Heart right ventricle (tissue), 16 donors: ENCODE measurements around the gene PRRG3. TPM values are rescaled to one million over a fixed set of nuclear protein-coding genes. Genes with fewer than 3 reads are reported as not detected.
A peak's percentile ranks its signal among the peaks of the same experiment; 100 is the strongest.

ENCODE experiments used
- ATAC-seq, 8 donors: fragments of 200-7000 bp; cut with Tn5 transposase; one replicate each; pipeline ENCODE4 v1.9.1; 2020; ENCODE audit warnings: mild to moderate bottlenecking in 8 of 8, moderate library complexity in 8 of 8, moderate number of reproducible peaks in 1 of 8
- DNase-seq, 2 donors: peaks; one replicate each; pipeline ENCODE4 v3.0.0-alpha.2; 2020
- H3K27ac ChIP-seq, 10 donors: fragments of 200-600 bp; sonication (generic) in 2 of 10; one replicate each; pipeline versions ENCODE4 v1.5.0 to v1.8.0; 2020 to 2022; ENCODE audit warnings: mild to moderate bottlenecking in 3 of 10
- H3K27me3 ChIP-seq, 7 donors: fragments of 200-600 bp; one replicate each; pipeline ENCODE4 v1.8.0; 2021 to 2022; ENCODE audit warnings: mild to moderate bottlenecking in 2 of 7
- H3K36me3 ChIP-seq, 9 donors: fragments of 200-600 bp; sonication (generic) in 1 of 9; one replicate each; pipeline versions ENCODE4 v1.5.0 to v1.8.0; 2020 to 2022; ENCODE audit warnings: mild to moderate bottlenecking in 2 of 9
- H3K4me1 ChIP-seq, 9 donors: fragments of 200-600 bp; sonication (generic) in 1 of 9; one replicate each; pipeline versions ENCODE4 v1.5.0 to v1.8.0; 2020 to 2022; ENCODE audit warnings: mild to moderate bottlenecking in 4 of 9
- H3K4me3 ChIP-seq, 10 donors: fragments of 200-600 bp; sonication (generic) in 2 of 10; one replicate each; pipeline versions ENCODE4 v1.5.0 to v1.8.0; 2020 to 2022; ENCODE audit warnings: mild to moderate bottlenecking in 7 of 10, moderate library complexity in 2 of 10
- H3K9me3 ChIP-seq, 11 donors: fragments of 200-600 bp in 10 of 11; sonication (generic) in 2 of 11; one replicate each; pipeline versions ENCODE4 v1.5.0 to v1.8.0; 2013 to 2022; ENCODE audit warnings: mild to moderate bottlenecking in 2 of 11, control low read depth in 1 of 11, moderate library complexity in 1 of 11
- CTCF ChIP-seq, 9 donors: fragments of 200-600 bp; sonication (generic) in 2 of 9; IDR thresholded peaks; one replicate each; pipeline versions ENCODE4 v1.5.0 to v1.8.0; 2021 to 2022; ENCODE audit warnings: antibody characterized with exemption in 9 of 9, mild to moderate bottlenecking in 5 of 9, moderate library complexity in 1 of 9
- WGBS, 2 donors: extraction: QIAGEN DNeasy Blood & Tissue Kit; methylation state at CpG; one replicate each; pipeline ENCODE4 v1.1.7; 2013; ENCODE audit warnings: inconsistent platforms in 1 of 2; 5-methylcytosine and 5-hydroxymethylcytosine counted together
- intact Hi-C, 10 donors: fragments of 100-400 bp; cut with DNase I; formaldehyde crosslinking; loops; one replicate each; pipeline versions ENCODE4 v1.11.1 to v1.14.2; 2022
- polyA plus RNA-seq, 2 donors: library from polyadenylated mRNA; stranded (reverse); fragments of 200-250 nt; gene quantifications; one replicate each; pipeline ENCODE4 v1.2.3, GENCODE V29; 2013
- total RNA-seq, 10 donors: library from RNA; stranded (reverse); fragmentation: NEBNext Ultra II Directional in 3 of 10; extraction: Animal tissue kit (Norgen Biotek cat#: 25700) in 3 of 10; gene quantifications; one replicate each; pipeline versions ENCODE4 v1.2.1 to v1.2.4, GENCODE V29; 2021 to 2023
- donor health status: Arrhythmogenic right ventricular cardiomyopathy.
- donor health status: ischemic (EF 13 %, LVEDD 7.1; RV severe dilation, severe dysfunction).
- donor health status: healthy with polysubstance abuse.
- donor health status: DM: no; HTN: yes; CAD: no.
- donor health status: DM: no; HTN: no; CAD: no.
- donor health status: ischemic (EF 25% LVEDD 6.9; RV normal size, moderate dysfunction).
- donor health status: ischemic (EF 25% LVEDD 5.7; RV mildly dilated, moderate dysfunction).
- donor health status: healthy.
- donor health status: DM: yes; HTN: yes; CAD: no.
- donor health status: Ischemic cardiomyopathy.
- donor health status: ischemic (EF 35%, LVEDD 5.7; RV mildly dilated, moderate dysfunction).
- donor health status: nonischemic (EF 11% LVEDD 7.7; RV severe dilation, severe dysfunction).
- donor health status: DM: yes; HTN: yes; CAD: no.
- donor health status: PGD.
- donor health status: ischemic (EF 29% LVEDD 5.4; RV normal size, mild dysfunction).
- donor health status: nonischemic (EF 23%, LVEDD 6.1; RV moderate dilation, normal function).

Gene PRRG3
- total and polyA plus RNA-seq, 12 donors = 0.20 to 4.4 (median 2.3) TPM

GRCh38 chrX:151679798-151680402 lies 15.4 kb upstream of the PRRG3 start:
- H3K27ac ChIP-seq = no peak overlapping the region
- no peak overlapping the region for H3K4me3 ChIP-seq
- H3K4me1 ChIP-seq = no peaks in the 10 kb centered on the region
- H3K9me3 ChIP-seq = no peaks in the 10 kb centered on the region
- no peaks in the 10 kb centered on the region for H3K36me3 ChIP-seq
- WGBS, 2 donors = 69 to 81% methylated on average over 5 of the region's 5 CpGs
- H3K27me3 ChIP-seq = peaks cover 0 to 5% (median 0%) of the 10 kb centered on the region in 7 donors
- intact Hi-C loops = loop anchor here in 9 of 10 donors (2.0 to 10.0 kb wide), 6 partner anchors 165 to 528 kb away; no protein-coding TSS in a partner anchor
- no peak for DNase-seq
- no peak for TF ChIP-seq CTCF (IDR thresholded peaks at IDR 0.05)
- ATAC-seq = no peak

GRCh38 chrX:151680805-151681204 lies 14.5 kb upstream of the PRRG3 start:
- Histone ChIP-seq H3K4me3 (no peak overlapping the region), H3K4me1 (no peaks in the 10 kb centered on the region), H3K36me3 (no peaks in the 10 kb centered on the region), H3K27me3 (peaks cover 0 to 5% (median 0%) of the 10 kb centered on the region in 7 donors), H3K27ac (no peak overlapping the region), H3K9me3 (no peaks in the 10 kb centered on the region)
- DNase-seq (no peak), ATAC-seq (peak in 5 of 8 donors; percentile 33 to 63 (median 61))
- intact Hi-C loops = loop anchor here in 7 of 10 donors (1.0 to 10.0 kb wide), 5 partner anchors 174 to 530 kb away; no protein-coding TSS in a partner anchor
- 54% methylated on average over 4 of the region's 4 CpGs for WGBS, 2 donors
- TF ChIP-seq CTCF (IDR thresholded peaks at IDR 0.05) = peak; percentile 22 to 65 (median 61)

- Histone ChIP-seq H3K36me3 (no peaks in the 10 kb centered on the region), H3K27ac (no peak overlapping the region), H3K4me3 (no peak overlapping the region), H3K9me3 (no peaks in the 10 kb centered on the region), H3K4me1 (no peaks in the 10 kb centered on the region), H3K27me3 (peaks cover 0 to 5% (median 0%) of the 10 kb centered on the region in 7 donors)
- no peak for ATAC-seq
- intact Hi-C loops = loop anchor here in 1 of 10 donors (10.0 kb wide), 1 partner anchor 323 kb away; no protein-coding TSS in a partner anchor
- TF ChIP-seq CTCF (IDR thresholded peaks at IDR 0.05) = no peak
- DNase-seq = no peak
Observed at GRCh38 chrX:151687635-151688034, 7.6 kb upstream of the PRRG3 start.

GRCh38 chrX:151688695-151689094 lies 6.6 kb upstream of the PRRG3 start:
- intact Hi-C loops = loop anchor here in 1 of 10 donors (10.0 kb wide), 1 partner anchor 324 kb away; no protein-coding TSS in a partner anchor
- Histone ChIP-seq H3K36me3 (no peaks in the 10 kb centered on the region), H3K27ac (no peak overlapping the region), H3K4me1 (no peaks in the 10 kb centered on the region), H3K27me3 (peaks cover 0 to under 1% (median 0%) of the 10 kb centered on the region in 7 donors), H3K9me3 (no peaks in the 10 kb centered on the region), H3K4me3 (no peak overlapping the region)
- TF ChIP-seq CTCF (IDR thresholded peaks at IDR 0.05) = no peak
- DNase-seq (no peak), ATAC-seq (no peak)
